ENCODE data around the gene UMOD.

Gene UMOD

DNA sequence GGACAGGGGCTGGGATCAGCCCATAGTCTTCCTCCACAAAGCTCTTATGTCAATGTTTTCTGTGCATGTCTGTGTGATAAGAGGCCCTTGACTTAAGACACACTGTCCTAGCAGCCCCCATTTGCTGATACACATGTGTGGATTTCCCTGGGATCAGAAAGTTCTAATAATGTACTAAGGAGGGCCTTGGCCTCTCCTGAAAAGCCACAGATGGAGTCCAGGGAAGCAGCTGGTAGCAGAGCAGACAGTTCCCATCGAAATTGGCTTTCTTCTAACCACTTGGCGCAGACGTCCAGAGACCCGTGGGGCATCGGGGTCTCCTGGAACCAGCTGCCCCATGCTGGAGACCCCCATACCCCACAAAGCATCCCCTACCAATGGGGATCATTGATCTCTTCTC is 20.9 kb downstream of the UMOD start:
- H3K4me3 ChIP-seq (ENCODE audit: low read depth, low read length) = no peak overlapping the region
- TF ChIP-seq, protein P1, sequence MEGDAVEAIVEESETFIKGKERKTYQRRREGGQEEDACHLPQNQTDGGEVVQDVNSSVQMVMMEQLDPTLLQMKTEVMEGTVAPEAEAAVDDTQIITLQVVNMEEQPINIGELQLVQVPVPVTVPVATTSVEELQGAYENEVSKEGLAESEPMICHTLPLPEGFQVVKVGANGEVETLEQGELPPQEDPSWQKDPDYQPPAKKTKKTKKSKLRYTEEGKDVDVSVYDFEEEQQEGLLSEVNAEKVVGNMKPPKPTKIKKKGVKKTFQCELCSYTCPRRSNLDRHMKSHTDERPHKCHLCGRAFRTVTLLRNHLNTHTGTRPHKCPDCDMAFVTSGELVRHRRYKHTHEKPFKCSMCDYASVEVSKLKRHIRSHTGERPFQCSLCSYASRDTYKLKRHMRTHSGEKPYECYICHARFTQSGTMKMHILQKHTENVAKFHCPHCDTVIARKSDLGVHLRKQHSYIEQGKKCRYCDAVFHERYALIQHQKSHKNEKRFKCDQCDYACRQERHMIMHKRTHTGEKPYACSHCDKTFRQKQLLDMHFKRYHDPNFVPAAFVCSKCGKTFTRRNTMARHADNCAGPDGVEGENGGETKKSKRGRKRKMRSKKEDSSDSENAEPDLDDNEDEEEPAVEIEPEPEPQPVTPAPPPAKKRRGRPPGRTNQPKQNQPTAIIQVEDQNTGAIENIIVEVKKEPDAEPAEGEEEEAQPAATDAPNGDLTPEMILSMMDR (IDR thresholded peaks at IDR 0.05; ENCODE audit: borderline replicate concordance, insufficient read depth, low read depth, low read length) = no peak

DNA sequence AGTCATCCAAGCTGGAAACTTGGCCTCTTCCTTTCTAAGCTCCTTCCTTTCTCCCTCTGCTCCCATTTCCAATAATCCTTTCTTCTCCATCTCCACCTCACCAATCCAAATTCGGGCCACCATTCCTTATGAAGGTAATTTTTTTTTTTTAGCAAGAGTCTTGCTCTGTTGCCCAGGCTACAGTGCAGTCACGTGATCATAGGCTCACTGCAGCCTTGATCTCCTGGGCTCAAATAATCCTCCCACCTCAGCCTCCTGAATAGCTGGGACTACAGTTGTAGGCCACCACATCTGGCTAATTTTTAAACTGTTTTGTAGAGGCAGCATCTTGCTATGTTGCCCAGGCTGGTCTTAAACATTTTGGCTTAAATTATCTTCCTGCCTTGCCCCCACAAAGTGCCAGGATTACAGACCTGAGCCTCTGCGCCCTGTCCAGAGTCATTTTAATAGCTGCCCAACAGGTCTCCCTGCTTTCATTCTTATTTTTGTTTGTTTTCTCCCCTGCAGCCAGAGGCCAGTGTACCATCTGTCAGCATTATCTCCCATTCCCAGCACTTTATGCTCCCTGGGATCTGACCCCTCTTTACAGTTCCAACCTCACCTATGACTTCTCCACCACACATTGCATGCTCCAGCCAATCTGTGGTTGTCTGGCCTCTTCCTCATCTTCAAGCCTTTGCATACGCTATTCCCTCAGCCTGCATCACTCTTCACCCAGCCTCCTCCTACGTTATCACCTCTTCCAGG is 22.9 kb downstream of the UMOD start:
- TF ChIP-seq, protein P1 (IDR thresholded peaks at IDR 0.05; ENCODE audit: borderline replicate concordance, insufficient read depth, low read depth, low read length) = no peak
- no peak overlapping the region for H3K4me3 ChIP-seq (ENCODE audit: low read depth, low read length)

DNA sequence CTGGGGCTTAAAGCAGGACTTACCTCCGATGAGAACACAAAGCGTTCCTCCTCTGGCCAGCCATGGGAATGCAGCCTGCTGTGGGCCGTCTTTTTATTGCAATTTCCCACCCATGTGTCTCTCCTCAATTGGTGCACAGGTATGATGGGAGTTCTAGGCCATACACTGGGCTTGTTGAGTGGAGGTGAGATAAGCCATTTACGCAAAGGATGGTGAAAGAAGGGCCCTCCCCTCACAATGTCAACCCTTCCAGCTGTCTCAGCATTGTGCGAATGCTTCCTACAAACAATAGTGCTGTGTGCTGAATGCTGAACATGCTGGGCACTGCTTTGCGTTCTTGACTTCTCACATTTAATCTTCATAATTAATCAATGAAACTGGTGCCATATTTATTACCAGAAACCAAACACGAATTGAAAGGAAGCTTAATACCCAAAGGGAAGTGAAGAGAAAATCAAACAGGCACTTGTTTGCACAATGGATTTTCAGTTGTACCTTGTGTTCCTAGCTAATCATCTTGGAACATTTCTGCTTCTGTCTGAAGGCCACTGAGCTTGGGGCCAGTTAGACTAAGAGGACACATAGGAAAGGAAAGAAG is 25.0 kb downstream of the UMOD start, which contains the start of gene GP2:
Gene GP2, minus strand, starts transcription at position 70 of the 598 bp plus-strand sequence. CDS start 1,082 bp downstream, outside the sequence.
- H3K4me3 ChIP-seq (ENCODE audit: low read depth, low read length) = no peak within 1 kb of the TSS
- TF ChIP-seq, protein P1 (IDR thresholded peaks at IDR 0.05; ENCODE audit: borderline replicate concordance, insufficient read depth, low read depth, low read length) = no peak

DNA sequence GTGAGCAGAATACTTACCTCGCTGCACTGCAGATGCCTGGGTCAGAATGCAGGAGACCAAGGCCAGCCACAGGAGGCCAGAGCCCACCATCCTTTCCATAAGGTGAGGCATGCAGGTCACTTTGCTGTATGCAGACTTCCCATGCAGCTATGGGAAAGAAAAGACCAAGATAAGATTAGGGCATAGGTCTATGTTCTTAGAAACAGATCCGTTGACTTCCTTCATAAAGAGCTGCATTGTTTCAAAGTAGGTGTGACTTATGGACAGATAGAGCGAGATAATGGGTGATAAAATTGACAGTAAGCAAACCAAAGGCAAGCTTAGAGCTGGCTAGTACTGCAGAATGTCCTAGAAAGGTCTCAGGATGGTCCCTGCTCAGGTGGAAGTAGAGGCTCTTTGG is 26.2 kb downstream of the UMOD start:
- H3K4me3 ChIP-seq (ENCODE audit: low read depth, low read length) = no peak overlapping the region
- TF ChIP-seq, protein P1 (IDR thresholded peaks at IDR 0.05; ENCODE audit: borderline replicate concordance, insufficient read depth, low read depth, low read length) = no peak

DNA sequence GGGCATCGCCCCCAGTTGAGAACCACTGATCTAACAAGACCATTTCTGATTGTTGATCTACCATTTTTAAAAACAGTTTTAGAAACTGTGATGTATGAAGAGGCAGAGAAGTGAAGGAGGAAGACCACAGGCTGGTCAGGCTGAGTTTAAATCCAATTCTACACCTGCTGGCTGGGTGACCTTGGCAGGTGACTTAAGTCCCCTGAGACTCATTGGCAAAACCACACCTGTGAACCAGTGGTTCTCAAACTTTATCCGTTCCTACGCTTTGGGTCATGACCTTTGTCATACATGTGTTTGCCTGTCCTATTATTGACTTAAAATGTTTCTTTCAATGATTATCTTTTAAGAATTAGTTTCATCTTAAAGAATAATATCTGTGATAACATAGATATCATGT is 27.5 kb downstream of the UMOD start:
- TF ChIP-seq, protein P1 (IDR thresholded peaks at IDR 0.05; ENCODE audit: borderline replicate concordance, insufficient read depth, low read depth, low read length) = no peak

DNA sequence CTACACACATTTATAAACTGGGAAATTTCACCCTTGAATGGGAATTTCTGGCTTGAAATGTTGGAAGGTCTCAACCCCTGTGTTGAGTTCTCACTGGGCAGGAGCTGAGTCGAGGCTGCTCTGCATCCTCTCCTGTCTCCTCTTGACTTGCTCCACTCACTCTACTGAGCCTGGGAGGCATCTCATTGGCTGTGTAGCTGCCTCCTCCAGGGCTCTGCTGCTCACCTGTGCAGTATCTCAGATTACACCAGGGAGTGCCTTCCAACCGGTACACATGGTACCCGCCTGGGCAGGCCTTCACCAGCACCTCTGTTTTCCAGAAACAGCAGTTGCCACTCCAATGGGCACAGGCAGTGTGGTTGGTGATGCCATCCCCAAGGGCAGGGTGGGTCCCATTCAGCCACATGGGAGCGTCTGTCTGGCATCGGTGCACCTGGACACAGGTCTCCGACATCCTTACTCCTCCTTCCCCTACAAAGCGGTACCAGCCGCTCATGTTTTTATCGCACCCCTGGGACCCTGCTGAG is 28.9 kb downstream of the UMOD start:
- TF ChIP-seq, protein P1 (IDR thresholded peaks at IDR 0.05; ENCODE audit: borderline replicate concordance, insufficient read depth, low read depth, low read length) = no peak

More for the DNA sequence above, 27.5 kb downstream of the UMOD start:
- no peak overlapping the region for H3K4me3 ChIP-seq (ENCODE audit: low read depth, low read length)

More for the DNA sequence above, 28.9 kb downstream of the UMOD start:
- no peak overlapping the region for H3K4me3 ChIP-seq (ENCODE audit: low read depth, low read length)
